Mesenchymal stem cell (in vitro differentiated cells and primary cell): ENCODE measurements around the gene OR52W1.

Experiments
- DNase-seq: peaks from one replicate; pipeline ENCODE4 v3.0.0-alpha.2; 2013
- H2AFZ ChIP-seq: one replicate; pipeline ENCODE4 v1.6.1; 2013; ENCODE audit warnings: low read depth, mild to moderate bottlenecking, control low read depth, inconsistent platforms, low read length, moderate library complexity
- H2AK5ac ChIP-seq: 2 replicates; pipeline ENCODE4 v1.6.1; 2013; ENCODE audit warnings: low read length, moderate library complexity, mild to moderate bottlenecking, inconsistent platforms; ENCODE audit not compliant: severe bottlenecking
- H2BK120ac ChIP-seq: one replicate; pipeline ENCODE4 v1.6.1; 2013; ENCODE audit warnings: low read depth, mild to moderate bottlenecking, inconsistent platforms, low read length, moderate library complexity
- H2BK12ac ChIP-seq, 2 experiments: one replicate each; pipeline ENCODE4 v1.6.1; 2013; ENCODE audit warnings: inconsistent platforms in 2 of 2, low read length in 2 of 2, mild to moderate bottlenecking in 2 of 2, moderate library complexity in 2 of 2, control low read depth in 1 of 2
- H2BK15ac ChIP-seq: one replicate; pipeline ENCODE4 v1.6.1; 2013; ENCODE audit warnings: mild to moderate bottlenecking, low read depth, inconsistent platforms; ENCODE audit not compliant: poor library complexity, severe bottlenecking
- H2BK5ac ChIP-seq: 2 replicates; pipeline ENCODE4 v1.6.1; 2013; ENCODE audit warnings: low read depth, mild to moderate bottlenecking, low read length, control low read depth, inconsistent platforms; ENCODE audit not compliant: poor library complexity, severe bottlenecking
- H3K14ac ChIP-seq, 2 experiments: one replicate each; pipeline ENCODE4 v1.6.1; 2013; ENCODE audit warnings: inconsistent platforms in 2 of 2, low read length in 2 of 2, control low read depth in 1 of 2, mild to moderate bottlenecking in 1 of 2, moderate library complexity in 1 of 2
- H3K18ac ChIP-seq, 2 experiments: one replicate each; pipeline ENCODE4 v1.6.1; 2013; ENCODE audit warnings: inconsistent platforms in 2 of 2, low read length in 2 of 2, control low read depth in 1 of 2, low read depth in 1 of 2, mild to moderate bottlenecking in 1 of 2
- H3K23ac ChIP-seq, 2 experiments: one replicate each; pipeline ENCODE4 v1.6.1; 2013; ENCODE audit warnings: inconsistent platforms in 2 of 2, low read length in 2 of 2, mild to moderate bottlenecking in 2 of 2, moderate library complexity in 2 of 2, control low read depth in 1 of 2
- H3K27ac ChIP-seq: 2 replicates; pipeline ENCODE4 v1.5.1; 2013; ENCODE audit warnings: mild to moderate bottlenecking, moderate library complexity, low read length, control low read depth, inconsistent platforms; ENCODE audit not compliant: poor library complexity, severe bottlenecking
- H3K27me3 ChIP-seq, 2 experiments: 2 replicates each; pipeline versions ENCODE4 v1.6.1 to v1.7.0; 2013; ENCODE audit warnings: low read length in 2 of 2, mild to moderate bottlenecking in 2 of 2, moderate library complexity in 2 of 2, control low read depth in 1 of 2, inconsistent platforms in 1 of 2; ENCODE audit not compliant: control insufficient read depth in 1 of 2, insufficient read depth in 1 of 2
- H3K36me3 ChIP-seq, 2 experiments: 2 replicates each; pipeline versions ENCODE4 v1.6.1 to v1.7.0; 2013; ENCODE audit warnings: low read length in 2 of 2, control low read depth in 1 of 2, inconsistent platforms in 1 of 2, low read depth in 1 of 2, mild to moderate bottlenecking in 1 of 2; ENCODE audit not compliant: insufficient read depth in 2 of 2, control insufficient read depth in 1 of 2
- H3K4ac ChIP-seq, 2 experiments: one replicate each; pipeline ENCODE4 v1.6.1; 2013; ENCODE audit warnings: inconsistent platforms in 2 of 2, low read length in 2 of 2, mild to moderate bottlenecking in 2 of 2, moderate library complexity in 2 of 2, control low read depth in 1 of 2, low read depth in 1 of 2
- H3K4me1 ChIP-seq: 2 replicates; pipeline ENCODE4 v1.6.1; 2013; ENCODE audit warnings: low read depth, low read length, control low read depth; ENCODE audit not compliant: control insufficient read depth, insufficient read depth
- H3K4me2 ChIP-seq: 2 replicates; pipeline ENCODE4 v1.6.1; 2013; ENCODE audit warnings: low read length, mild to moderate bottlenecking, inconsistent platforms; ENCODE audit not compliant: poor library complexity, severe bottlenecking
- H3K4me3 ChIP-seq, 2 experiments: 2 replicates each; pipeline versions ENCODE4 v1.5.1 to v1.7.0; 2013; ENCODE audit warnings: low read length in 2 of 2, mild to moderate bottlenecking in 2 of 2, control low read depth in 1 of 2, low read depth in 1 of 2; ENCODE audit not compliant: insufficient read depth in 1 of 2
- H3K79me1 ChIP-seq: replicated peaks from 2 replicates; pipeline ENCODE4 v1.6.1; 2013; ENCODE audit warnings: mild to moderate bottlenecking, control low read depth, low read length, inconsistent platforms; ENCODE audit not compliant: poor library complexity, severe bottlenecking
- H3K9ac ChIP-seq: 2 replicates; pipeline ENCODE4 v1.7.0; 2013; ENCODE audit warnings: mild to moderate bottlenecking, low read length, moderate library complexity
- H3K9me3 ChIP-seq: 2 replicates; pipeline ENCODE4 v1.7.0; 2013; ENCODE audit warnings: mild to moderate bottlenecking, low read length; ENCODE audit not compliant: control insufficient read depth
- H4K8ac ChIP-seq: one replicate; pipeline ENCODE4 v1.6.1; 2013; ENCODE audit warnings: inconsistent platforms, mild to moderate bottlenecking, low read length, moderate library complexity
- H4K91ac ChIP-seq: one replicate; pipeline ENCODE4 v1.6.1; 2013; ENCODE audit warnings: mild to moderate bottlenecking, low read length, inconsistent platforms
- WGBS: methylation state at CpG from one replicate; pipeline ENCODE4 v1.1.7; 2013; ENCODE audit warnings: mixed read lengths; 5-methylcytosine and 5-hydroxymethylcytosine counted together

OR52W1 gene

GRCh38 chr11:6229911-6230310 lies 30.9 kb downstream of the OR52W1 start:
- H3K14ac ChIP-seq: no peak overlapping the region
- no peak for DNase-seq
- H2BK5ac ChIP-seq: no peak overlapping the region
- peak overlapping the region in 1 of 2 experiments; percentile 29 for H2BK12ac ChIP-seq
- no peak overlapping the region for H3K4ac ChIP-seq
- H4K8ac ChIP-seq: no peak overlapping the region
- peaks cover 3% of the 10 kb centered on the region for H3K4me1 ChIP-seq
- H3K18ac ChIP-seq: no peak overlapping the region
- H3K4me3 ChIP-seq: no peak overlapping the region
- no peaks in the 10 kb centered on the region for H3K9me3 ChIP-seq
- no peak overlapping the region for H4K91ac ChIP-seq
- no peak overlapping the region for H3K23ac ChIP-seq
- H2BK15ac ChIP-seq: no peak overlapping the region
- H2AK5ac ChIP-seq: no peak overlapping the region
- 67% methylated on average over 1 of the region's 2 CpGs for WGBS
- H3K79me1 ChIP-seq: peaks cover 24% of the 10 kb centered on the region
- no peaks in the 10 kb centered on the region for H3K27me3 ChIP-seq
- no peak overlapping the region for H3K27ac ChIP-seq
- no peak overlapping the region for H3K4me2 ChIP-seq
- H2BK120ac ChIP-seq: no peak overlapping the region
- no peak overlapping the region for H2AFZ ChIP-seq
- no peak overlapping the region for H3K9ac ChIP-seq
- peaks cover 3% of the 10 kb centered on the region in 2 experiments for H3K36me3 ChIP-seq

- H3K4me2 ChIP-seq: no peak overlapping the region
- no peak overlapping the region for H2AK5ac ChIP-seq
- H3K79me1 ChIP-seq: peaks cover 17% of the 10 kb centered on the region
- peak overlapping the region in 1 of 2 experiments; percentile 100 for H3K4me3 ChIP-seq
- H3K4ac ChIP-seq: no peak overlapping the region
- no peak overlapping the region for H2BK12ac ChIP-seq
- H2BK5ac ChIP-seq: no peak overlapping the region
- H3K9me3 ChIP-seq: no peaks in the 10 kb centered on the region
- H3K4me1 ChIP-seq: peaks cover 3% of the 10 kb centered on the region
- H2BK15ac ChIP-seq: no peak overlapping the region
- H3K18ac ChIP-seq: no peak overlapping the region
- H3K27ac ChIP-seq: no peak overlapping the region
- no peak overlapping the region for H2BK120ac ChIP-seq
- no peak overlapping the region for H3K14ac ChIP-seq
- no peak overlapping the region for H4K8ac ChIP-seq
- H3K9ac ChIP-seq: peak overlapping the region; percentile 99
- no peak overlapping the region for H4K91ac ChIP-seq
- no peak for DNase-seq
- peaks cover 0 to 2% of the 10 kb centered on the region in 2 experiments for H3K27me3 ChIP-seq
- peaks cover 3% of the 10 kb centered on the region in 2 experiments for H3K36me3 ChIP-seq
- H3K23ac ChIP-seq: no peak overlapping the region
- H2AFZ ChIP-seq: no peak overlapping the region
These were observed 33.9 kb downstream of the OR52W1 start for GRCh38 chr11:6232899-6233298.

GRCh38 chr11:6233984-6234386 lies 35.0 kb downstream of the OR52W1 start:
- H2BK12ac ChIP-seq: no peak overlapping the region
- no peaks in the 10 kb centered on the region for H3K9me3 ChIP-seq
- no peak overlapping the region for H2AK5ac ChIP-seq
- no peak overlapping the region for H4K8ac ChIP-seq
- no peak overlapping the region for H2BK15ac ChIP-seq
- H4K91ac ChIP-seq: no peak overlapping the region
- peak overlapping the region; percentile 99 for H3K9ac ChIP-seq
- H3K4me1 ChIP-seq: peaks cover 3% of the 10 kb centered on the region
- peak overlapping the region; percentile 95 for H2AFZ ChIP-seq
- peak overlapping the region; percentile 63 to 70 for H3K4ac ChIP-seq
- H3K27ac ChIP-seq: no peak overlapping the region
- H3K23ac ChIP-seq: no peak overlapping the region
- H3K36me3 ChIP-seq: peaks cover 3% of the 10 kb centered on the region in 2 experiments
- peaks cover 17% of the 10 kb centered on the region for H3K79me1 ChIP-seq
- H3K18ac ChIP-seq: peak overlapping the region; percentile 73 to 86
- H3K4me2 ChIP-seq: peak overlapping the region; percentile 89
- no peak overlapping the region for H2BK120ac ChIP-seq
- peak overlapping the region in 1 of 2 experiments; percentile 91 for H3K14ac ChIP-seq
- H3K27me3 ChIP-seq: peaks cover 0 to 13% of the 10 kb centered on the region in 2 experiments
- WGBS: 3% methylated on average over 10 of the region's 10 CpGs
- H3K4me3 ChIP-seq: peak overlapping the region; percentile 93 to 100
- no peak for DNase-seq
- no peak overlapping the region for H2BK5ac ChIP-seq

GRCh38 chr11:6234387-6235107 lies 35.5 kb downstream of the OR52W1 start, which contains the start of gene FHIP1B:
FHIP1B (minus strand) TSS chr11:6234636; CDS start chr11:6224516, 10,120 bp downstream.
- under 1% methylated on average over 62 of the region's 62 CpGs for WGBS

More at GRCh38 chr11:6234387-6235107, 35.5 kb downstream of the OR52W1 start, which contains the start of gene FHIP1B:
- Histone ChIP-seq H2BK12ac (no peak within 1 kb of the TSS), H3K14ac (peak within 1 kb of the TSS in 1 of 2 experiments; percentile 91), H3K4me2 (peak within 1 kb of the TSS; percentile 89), H3K27me3 (peaks cover 0 to 17% of the 10 kb centered on the region in 2 experiments), H3K18ac (peak within 1 kb of the TSS; percentile 73 to 96), H3K4me1 (peaks cover 3% of the 10 kb centered on the region), H3K4me3 (peak within 1 kb of the TSS; percentile 93 to 100), H3K4ac (peak within 1 kb of the TSS; percentile 70 to 94), H2BK120ac (peak within 1 kb of the TSS; percentile 2), H3K27ac (peak within 1 kb of the TSS; percentile 81), H3K36me3 (peaks cover 3% of the 10 kb centered on the region in 2 experiments), H3K23ac (peak within 1 kb of the TSS in 1 of 2 experiments; percentile 46), H2BK5ac (no peak within 1 kb of the TSS), H2AFZ (peak within 1 kb of the TSS; percentile 95), H4K91ac (peak within 1 kb of the TSS; percentile 55), H2BK15ac (no peak within 1 kb of the TSS), H2AK5ac (no peak within 1 kb of the TSS), H4K8ac (peak within 1 kb of the TSS; percentile 95), H3K79me1 (peaks cover 14% of the 10 kb centered on the region), H3K9ac (peak within 1 kb of the TSS; percentile 99), H3K9me3 (no peaks in the 10 kb centered on the region)
- DNase-seq: peak; percentile 100
